ENCODE results near the gene TPTE.
"Not testable (repeated sequence)": the region's sequence is repeated elsewhere in the genome, so short reads cannot be mapped to it uniquely, and the experiment has no call there.

Gene TPTE

DNA sequence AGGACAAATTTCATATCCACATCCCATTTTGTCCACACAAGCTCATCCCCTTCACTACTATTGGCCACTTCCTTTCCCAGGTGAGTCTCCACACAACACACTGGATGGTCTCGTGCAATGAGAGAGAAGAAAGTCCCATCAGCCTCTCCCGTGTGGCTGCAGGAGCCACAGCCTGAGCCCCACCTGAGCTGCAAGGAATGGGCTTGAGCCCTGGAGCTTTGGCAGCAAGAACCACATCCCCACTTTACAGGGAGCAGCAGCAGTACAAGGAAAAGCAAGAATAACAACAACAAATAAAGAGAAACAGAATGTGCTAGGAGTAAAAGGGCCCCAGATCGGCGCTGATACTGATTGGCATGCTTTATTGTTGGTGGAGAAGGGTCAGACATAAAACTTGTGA, 117.7 kb downstream of the TPTE start:
- DNase-seq (ENCODE audit: low spot score): no peak
- in situ Hi-C loops (cut with MboI; ENCODE audit: low pct_unique_long_range_greater_than_20kb, low sequenced_read_pairs, unreplicated experiment): no loop called here
- TF ChIP-seq, protein P1, sequence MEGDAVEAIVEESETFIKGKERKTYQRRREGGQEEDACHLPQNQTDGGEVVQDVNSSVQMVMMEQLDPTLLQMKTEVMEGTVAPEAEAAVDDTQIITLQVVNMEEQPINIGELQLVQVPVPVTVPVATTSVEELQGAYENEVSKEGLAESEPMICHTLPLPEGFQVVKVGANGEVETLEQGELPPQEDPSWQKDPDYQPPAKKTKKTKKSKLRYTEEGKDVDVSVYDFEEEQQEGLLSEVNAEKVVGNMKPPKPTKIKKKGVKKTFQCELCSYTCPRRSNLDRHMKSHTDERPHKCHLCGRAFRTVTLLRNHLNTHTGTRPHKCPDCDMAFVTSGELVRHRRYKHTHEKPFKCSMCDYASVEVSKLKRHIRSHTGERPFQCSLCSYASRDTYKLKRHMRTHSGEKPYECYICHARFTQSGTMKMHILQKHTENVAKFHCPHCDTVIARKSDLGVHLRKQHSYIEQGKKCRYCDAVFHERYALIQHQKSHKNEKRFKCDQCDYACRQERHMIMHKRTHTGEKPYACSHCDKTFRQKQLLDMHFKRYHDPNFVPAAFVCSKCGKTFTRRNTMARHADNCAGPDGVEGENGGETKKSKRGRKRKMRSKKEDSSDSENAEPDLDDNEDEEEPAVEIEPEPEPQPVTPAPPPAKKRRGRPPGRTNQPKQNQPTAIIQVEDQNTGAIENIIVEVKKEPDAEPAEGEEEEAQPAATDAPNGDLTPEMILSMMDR (IDR thresholded peaks at IDR 0.05; ENCODE audit: extremely low read depth, insufficient read depth, missing control alignments): no peak

DNA sequence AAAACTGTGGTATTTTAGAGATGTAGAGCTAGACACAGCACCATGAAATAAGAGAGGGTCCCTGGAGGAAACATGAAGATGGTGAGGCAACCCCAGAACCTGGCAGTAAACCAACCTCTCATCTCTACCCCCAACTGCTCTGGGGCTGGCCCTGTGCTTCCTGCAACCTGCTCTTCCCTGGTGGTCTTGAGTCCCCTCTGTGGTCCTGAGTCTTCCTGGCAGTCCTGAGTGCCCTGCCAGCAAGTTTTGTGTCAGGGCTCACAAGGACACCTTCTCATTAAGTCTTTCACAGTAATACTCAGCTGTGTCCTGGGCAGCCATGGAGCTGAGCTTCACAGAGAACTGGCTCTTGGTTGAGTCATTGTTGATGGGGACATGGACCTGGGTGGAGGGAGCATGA, 118.4 kb downstream of the TPTE start:
- DNase-seq (ENCODE audit: low spot score); in situ Hi-C loops (cut with MboI; ENCODE audit: low pct_unique_long_range_greater_than_20kb, low sequenced_read_pairs, unreplicated experiment): not testable (repeated sequence)

DNA sequence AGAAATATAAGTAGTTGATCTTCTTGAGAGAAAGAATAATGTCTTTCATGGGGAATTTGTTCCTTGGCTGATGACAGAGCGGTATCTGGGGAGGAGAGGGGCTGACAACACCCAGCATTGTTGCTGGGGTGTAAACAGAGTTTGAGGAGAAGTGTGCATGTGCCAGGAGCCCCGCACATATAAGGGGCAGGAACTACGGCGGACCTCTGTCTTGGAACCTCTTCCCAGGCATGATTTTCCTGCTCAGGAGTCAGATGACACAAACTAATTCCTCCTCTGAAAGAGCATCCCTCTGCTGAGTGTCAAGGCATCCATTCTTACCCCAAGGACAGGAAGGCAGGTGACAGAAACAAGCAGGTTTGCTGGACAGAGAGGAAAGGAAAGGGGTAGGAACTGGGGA, 119.1 kb downstream of the TPTE start:
- no peak for DNase-seq (ENCODE audit: low spot score)
- TF ChIP-seq, protein P1 (IDR thresholded peaks at IDR 0.05; ENCODE audit: extremely low read depth, insufficient read depth, missing control alignments): no peak
- in situ Hi-C loops (cut with MboI; ENCODE audit: low pct_unique_long_range_greater_than_20kb, low sequenced_read_pairs, unreplicated experiment): no loop called here

DNA sequence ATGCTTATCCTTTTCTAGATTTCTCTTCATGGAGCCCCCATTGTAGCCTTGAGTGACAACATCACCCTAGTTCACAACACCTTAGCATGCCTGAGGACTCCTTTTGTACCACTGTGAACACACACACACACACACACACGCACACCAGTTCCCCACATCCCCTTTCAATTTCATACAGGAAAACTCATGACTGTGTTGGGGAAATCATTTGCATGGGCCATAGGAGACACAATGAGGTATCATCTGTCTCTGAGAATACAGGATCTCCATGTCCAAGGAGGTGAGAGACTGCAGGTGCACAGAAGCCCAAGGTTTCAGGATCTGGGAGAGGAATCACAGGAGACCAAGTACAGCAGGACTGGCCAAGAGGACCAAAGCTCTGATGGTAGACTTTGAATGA, 119.7 kb downstream of the TPTE start:
- DNase-seq (ENCODE audit: low spot score): no peak
- TF ChIP-seq, protein P1 (IDR thresholded peaks at IDR 0.05; ENCODE audit: extremely low read depth, insufficient read depth, missing control alignments): no peak
- in situ Hi-C loops (cut with MboI; ENCODE audit: low pct_unique_long_range_greater_than_20kb, low sequenced_read_pairs, unreplicated experiment): no loop called here

DNA sequence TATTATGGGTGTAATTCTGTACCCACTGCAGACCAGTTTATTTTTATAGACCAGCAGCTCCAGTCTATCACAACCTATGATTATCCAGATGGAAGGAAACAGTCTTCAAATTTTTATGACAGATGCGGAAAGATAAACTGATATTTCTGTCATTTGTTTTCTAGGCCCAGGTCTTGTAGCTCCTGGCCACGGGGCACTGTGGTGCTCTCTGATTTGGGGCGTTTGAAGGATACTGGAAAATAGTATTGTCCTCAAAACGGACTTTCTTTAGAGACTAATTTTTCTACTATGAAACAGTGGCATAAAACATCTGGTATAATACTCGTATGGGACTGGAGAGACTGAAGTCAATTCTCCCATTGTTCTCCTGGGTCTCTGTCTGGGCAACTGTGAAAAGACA, 124.3 kb downstream of the TPTE start:
- in situ Hi-C loops (cut with MboI; ENCODE audit: low pct_unique_long_range_greater_than_20kb, low sequenced_read_pairs, unreplicated experiment); DNase-seq (ENCODE audit: low spot score): not testable (repeated sequence)

DNA sequence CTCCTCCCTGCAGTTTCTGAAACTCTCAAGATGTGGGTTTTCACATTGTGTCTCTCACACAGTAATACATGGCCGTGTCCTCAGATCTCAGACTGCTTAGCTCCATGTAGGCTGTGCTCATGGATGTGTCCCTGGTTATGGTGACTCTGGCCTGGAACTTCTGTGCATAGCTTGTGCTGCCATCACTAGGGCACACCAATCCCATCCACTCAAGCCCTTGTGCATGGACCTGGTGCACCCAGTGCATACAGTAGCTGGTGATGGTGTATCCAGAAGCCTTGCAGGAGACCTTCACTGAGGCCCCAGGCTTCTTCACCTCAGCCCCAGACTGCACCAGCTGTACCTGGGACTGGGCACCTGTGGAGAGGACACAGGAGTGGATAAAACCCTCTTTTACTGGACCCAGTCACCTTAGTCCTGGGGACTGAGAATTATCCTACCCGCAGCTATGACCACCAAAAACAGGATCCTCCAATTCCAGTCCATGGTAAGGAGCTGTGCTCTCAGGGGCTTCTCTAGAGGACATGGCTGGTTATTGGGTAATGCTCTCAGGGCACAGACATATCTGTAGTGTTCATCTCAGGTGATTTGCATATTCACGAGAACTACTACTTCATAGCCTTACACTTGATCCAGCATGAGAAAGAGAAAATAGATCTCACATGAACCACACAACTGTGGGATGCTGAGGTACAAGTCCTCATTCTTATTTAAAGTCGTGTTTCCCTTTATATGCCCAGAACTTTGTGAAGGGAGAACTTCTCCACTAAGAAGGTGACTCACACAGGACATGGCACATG, 128.2 kb downstream of the TPTE start:
- in situ Hi-C loops (cut with MboI; ENCODE audit: low pct_unique_long_range_greater_than_20kb, low sequenced_read_pairs, unreplicated experiment); DNase-seq (ENCODE audit: low spot score): not testable (repeated sequence)

DNA sequence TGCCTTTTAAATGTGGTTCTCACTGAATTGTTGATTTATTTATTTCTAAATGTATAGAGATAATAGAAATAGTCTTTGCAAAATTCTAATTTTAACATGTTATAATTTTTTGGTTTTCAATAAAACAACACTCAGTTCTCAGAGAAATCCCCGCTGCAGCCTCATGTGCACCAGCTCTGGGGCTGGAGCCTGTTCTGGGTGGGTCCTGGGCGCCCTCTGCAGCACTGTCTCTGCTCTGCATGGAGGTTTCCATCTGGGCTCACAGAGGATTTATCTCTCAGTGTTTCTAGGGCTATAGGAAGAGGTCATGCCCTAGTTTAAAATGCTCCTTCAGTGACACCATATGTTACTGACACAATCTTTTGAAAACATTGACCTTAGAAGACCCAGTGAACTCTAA, 128.9 kb downstream of the TPTE start:
- in situ Hi-C loops (cut with MboI; ENCODE audit: low pct_unique_long_range_greater_than_20kb, low sequenced_read_pairs, unreplicated experiment); DNase-seq (ENCODE audit: low spot score): not testable (repeated sequence)
